Stomach (tissue), 9 donors: ENCODE results near the gene DNLZ. TPM values are rescaled to one million over a fixed set of nuclear protein-coding genes. Genes with fewer than 3 reads are reported as not detected.

Source experiments
- DNase-seq, 2 donors: peaks; one replicate each; pipeline versions ENCODE4 v3.0.0 to v3.0.0-alpha.2; 2013 to 2019
- H3K27ac ChIP-seq, 5 donors: fragments of 200-600 bp in 4 of 5; sonication (generic) in 4 of 5; one replicate each; pipeline ENCODE4 v1.5.1; 2013 to 2019; ENCODE audit warnings: mild to moderate bottlenecking in 1 of 5, moderate library complexity in 1 of 5
- H3K27me3 ChIP-seq, 3 donors: fragments of 200-600 bp; sonication (generic); one replicate each; pipeline ENCODE4 v1.5.1; 2017 to 2019; ENCODE audit warnings: mixed run types in 1 of 3
- H3K36me3 ChIP-seq, 4 donors: fragments of 200-600 bp; sonication (generic); 1 replicate in 3 of 4; 2 replicates in 1 of 4; pipeline ENCODE4 v1.5.1; 2016 to 2019
- H3K4me1 ChIP-seq, 4 donors: fragments of 200-600 bp; sonication (generic); one replicate each; pipeline ENCODE4 v1.5.1; 2016 to 2019
- H3K4me3 ChIP-seq, 4 donors: fragments of 200-600 bp; sonication (generic) in 3 of 4; one replicate each; pipeline ENCODE4 v1.5.1; 2016 to 2019; ENCODE audit warnings: mild to moderate bottlenecking in 1 of 4
- H3K9me3 ChIP-seq, 4 donors: fragments of 200-600 bp; sonication (generic); one replicate each; pipeline ENCODE4 v1.5.1; 2016 to 2019
- CTCF ChIP-seq, 7 experiments: fragments of 450-650 bp in 4 of 7; fragments of 200-600 bp in 3 of 7; sonication (generic) in 3 of 7; IDR thresholded peaks; one replicate each; pipeline ENCODE4 v1.5.1; 2016 to 2019; ENCODE audit warnings: antibody characterized with exemption in 7 of 7, control low read depth in 2 of 7, mild to moderate bottlenecking in 1 of 7
- EP300 ChIP-seq: sonication (generic); formaldehyde crosslinking; IDR thresholded peaks from one replicate; pipeline ENCODE4 v1.6.1; 2017; ENCODE audit warnings: antibody characterized with exemption
- POLR2A ChIP-seq, 4 donors: fragments of 450-650 bp; IDR thresholded peaks; one replicate each; pipeline ENCODE4 v1.6.1; 2016; ENCODE audit warnings: antibody characterized with exemption in 4 of 4, control low read depth in 2 of 4, mild to moderate bottlenecking in 1 of 4, moderate library complexity in 1 of 4
- POLR2AphosphoS5 ChIP-seq, 3 donors: sonication (generic); formaldehyde crosslinking; IDR thresholded peaks; one replicate each; pipeline ENCODE4 v1.6.1; 2016; ENCODE audit warnings: antibody characterized with exemption in 3 of 3
- WGBS, 5 donors: extraction: QIAGEN DNeasy Blood & Tissue Kit in 3 of 5; methylation state at CpG; one replicate each; pipeline versions ENCODE4 v1.1.5 to v1.1.7; 2013 to 2018; 5-methylcytosine and 5-hydroxymethylcytosine counted together
- intact Hi-C: fragments of 100-400 bp; cut with DNase I; formaldehyde crosslinking; loops from one replicate; pipeline ENCODE4 v1.15.1; 2023; ENCODE audit warnings: low total_unique reads
- polyA plus RNA-seq, 3 donors: library from polyadenylated mRNA; stranded (reverse); fragments of 200-250 nt; gene quantifications; one replicate each; pipeline ENCODE4 v1.2.3, GENCODE V29; 2013
- total RNA-seq, 5 donors: library from RNA; depleted of rRNA; stranded (reverse); fragments of >200 nt; gene quantifications; one replicate each; pipeline versions ENCODE4 v1.1.0 to v1.2.3, GENCODE V29; 2014 to 2016
- donor health status: healthy with polysubstance abuse.
- donor health status: Bipolar disorder and iron deficiency.
- donor health status: healthy.

Gene DNLZ
- total and polyA plus RNA-seq, 8 donors: 1.3 to 16.8 (median 10.1) TPM; not detected in 1

- WGBS, 5 donors: 86 to 92% (median 87%) methylated on average over 10 to 13 of the region's 13 CpGs
- no peak for TF ChIP-seq POLR2AphosphoS5 (IDR thresholded peaks at IDR 0.05)
- TF ChIP-seq CTCF (IDR thresholded peaks at IDR 0.05): no peak
- no peak for TF ChIP-seq POLR2A (IDR thresholded peaks at IDR 0.05)
- no peak for TF ChIP-seq EP300
- peaks cover 0 to 7% (median 0%) of the 10 kb centered on the region in 4 donors for H3K36me3 ChIP-seq
- H3K27ac ChIP-seq: no peak overlapping the region
- peaks cover 12 to 20% (median 16%) of the 10 kb centered on the region in 4 donors for H3K4me1 ChIP-seq
- no peak overlapping the region for H3K4me3 ChIP-seq
- no peak for DNase-seq
- no peaks in the 10 kb centered on the region for H3K9me3 ChIP-seq
- no peaks in the 10 kb centered on the region for H3K27me3 ChIP-seq
- intact Hi-C loops: no loop called here
Observed at GRCh38 chr9:136371533-136371880, 8.0 kb upstream of the DNLZ start.

GRCh38 chr9:136370687-136371532 is 7.4 kb upstream of the DNLZ start:
- no peaks in the 10 kb centered on the region for H3K27me3 ChIP-seq
- TF ChIP-seq POLR2AphosphoS5 (IDR thresholded peaks at IDR 0.05): no peak
- no peak for TF ChIP-seq POLR2A (IDR thresholded peaks at IDR 0.05)
- no peak for TF ChIP-seq EP300
- TF ChIP-seq CTCF (IDR thresholded peaks at IDR 0.05): no peak
- WGBS, 5 donors: 89 to 95% (median 93%) methylated on average over 32 to 54 of the region's 54 CpGs
- H3K9me3 ChIP-seq: no peaks in the 10 kb centered on the region
- intact Hi-C loops: no loop called here
- H3K4me1 ChIP-seq: peaks cover 12 to 23% (median 17%) of the 10 kb centered on the region in 4 donors
- no peak overlapping the region for H3K27ac ChIP-seq
- peaks cover 0 to 7% (median 0%) of the 10 kb centered on the region in 4 donors for H3K36me3 ChIP-seq
- no peak for DNase-seq
- no peak overlapping the region for H3K4me3 ChIP-seq

GRCh38 chr9:136370037-136370436 is 6.5 kb upstream of the DNLZ start:
- TF ChIP-seq EP300 (no peak), POLR2A (IDR thresholded peaks at IDR 0.05) (no peak), CTCF (IDR thresholded peaks at IDR 0.05) (no peak), POLR2AphosphoS5 (IDR thresholded peaks at IDR 0.05) (no peak)
- intact Hi-C loops: no loop called here
- Histone ChIP-seq H3K27me3 (no peaks in the 10 kb centered on the region), H3K36me3 (peaks cover 0 to 7% (median 0%) of the 10 kb centered on the region in 4 donors), H3K9me3 (no peaks in the 10 kb centered on the region), H3K4me3 (no peak overlapping the region), H3K27ac (no peak overlapping the region), H3K4me1 (peaks cover 12 to 30% (median 17%) of the 10 kb centered on the region in 4 donors)
- no peak for DNase-seq
- WGBS, 5 donors: 93 to 98% (median 95%) methylated on average over 6 to 19 of the region's 19 CpGs

GRCh38 chr9:136368190-136368589 is 4.6 kb upstream of the DNLZ start:
- Histone ChIP-seq H3K9me3 (no peaks in the 10 kb centered on the region), H3K36me3 (peaks cover 0 to 7% (median 0%) of the 10 kb centered on the region in 4 donors), H3K4me3 (no peak overlapping the region), H3K27ac (no peak overlapping the region), H3K27me3 (peaks cover 0 to 8% (median 0%) of the 10 kb centered on the region in 3 donors), H3K4me1 (peaks cover 18 to 38% (median 24%) of the 10 kb centered on the region in 4 donors)
- 64 to 79% (median 72%) methylated on average over 8 to 18 of the region's 18 CpGs for WGBS, 5 donors
- DNase-seq: no peak
- TF ChIP-seq POLR2AphosphoS5 (IDR thresholded peaks at IDR 0.05) (no peak), EP300 (no peak), CTCF (IDR thresholded peaks at IDR 0.05) (no peak), POLR2A (IDR thresholded peaks at IDR 0.05) (no peak)
- intact Hi-C loops: no loop called here
